ENCODE data around the gene TBC1D14.

TBC1D14 gene

GRCh38 chr4:7015383-7016035, 105.9 kb downstream of the TBC1D14 start:
- TF ChIP-seq CTCF (IDR thresholded peaks at IDR 0.05), result no peak
- Histone ChIP-seq H3K27me3 (no peaks in the 10 kb centered on the region), H3K36me3 (peaks cover 41 to 98% (median 83%) of the 10 kb centered on the region in 3 donors), H3K4me3 (no peak overlapping the region), H3K27ac (no peak overlapping the region), H3K4me1 (no peaks in the 10 kb centered on the region), H3K9me3 (no peaks in the 10 kb centered on the region)
- intact Hi-C loops (cut with DNase I; ENCODE audit: low total_unique reads), result no loop called here
- no peak for DNase-seq

- H3K4me3 ChIP-seq, result no peak overlapping the region
- H3K27me3 ChIP-seq, result no peaks in the 10 kb centered on the region
- no peaks in the 10 kb centered on the region for H3K4me1 ChIP-seq
- no peak for TF ChIP-seq CTCF (IDR thresholded peaks at IDR 0.05)
- no peaks in the 10 kb centered on the region for H3K9me3 ChIP-seq
- H3K27ac ChIP-seq, result no peak overlapping the region
- H3K36me3 ChIP-seq, result peaks cover 36 to 98% (median 83%) of the 10 kb centered on the region in 3 donors
- intact Hi-C loops (cut with DNase I; ENCODE audit: low total_unique reads), result no loop called here
- no peak for DNase-seq
Observed at GRCh38 chr4:7016086-7016485, 106.5 kb downstream of the TBC1D14 start.

GRCh38 chr4:7016512-7016911, 106.9 kb downstream of the TBC1D14 start:
- intact Hi-C loops (cut with DNase I; ENCODE audit: low total_unique reads), result no loop called here
- H3K36me3 ChIP-seq, result peaks cover 32 to 98% (median 83%) of the 10 kb centered on the region in 3 donors
- no peak overlapping the region for H3K27ac ChIP-seq
- H3K4me1 ChIP-seq, result no peaks in the 10 kb centered on the region
- DNase-seq, result no peak
- H3K9me3 ChIP-seq, result no peaks in the 10 kb centered on the region
- TF ChIP-seq CTCF (IDR thresholded peaks at IDR 0.05), result no peak
- no peaks in the 10 kb centered on the region for H3K27me3 ChIP-seq
- no peak overlapping the region for H3K4me3 ChIP-seq

- H3K36me3 ChIP-seq, result peaks cover 25 to 99% (median 83%) of the 10 kb centered on the region in 3 donors
- H3K4me3 ChIP-seq, result no peak overlapping the region
- no peak for TF ChIP-seq CTCF (IDR thresholded peaks at IDR 0.05)
- no peaks in the 10 kb centered on the region for H3K4me1 ChIP-seq
- intact Hi-C loops (cut with DNase I; ENCODE audit: low total_unique reads), result no loop called here
- no peak for DNase-seq
- no peaks in the 10 kb centered on the region for H3K9me3 ChIP-seq
- no peaks in the 10 kb centered on the region for H3K27me3 ChIP-seq
- H3K27ac ChIP-seq, result no peak overlapping the region
Observed at GRCh38 chr4:7017446-7018048, 107.9 kb downstream of the TBC1D14 start.

GRCh38 chr4:7018281-7018680, 108.7 kb downstream of the TBC1D14 start:
- Histone ChIP-seq H3K27ac (no peak overlapping the region), H3K4me1 (no peaks in the 10 kb centered on the region), H3K4me3 (no peak overlapping the region), H3K27me3 (no peaks in the 10 kb centered on the region), H3K9me3 (no peaks in the 10 kb centered on the region), H3K36me3 (peaks cover 25 to 99% (median 77%) of the 10 kb centered on the region in 3 donors)
- DNase-seq, result no peak
- intact Hi-C loops (cut with DNase I; ENCODE audit: low total_unique reads), result no loop called here
- no peak for TF ChIP-seq CTCF (IDR thresholded peaks at IDR 0.05)
